Natural killer cell treated with Interleukin-12 subunit alpha and Interleukin-12 subunit beta and Interleukin-15 and Interleukin-18, amount 100 ng/mL, for 72 hours (primary cell): ENCODE results near the gene GNAQ. TPM values are rescaled to one million over a fixed set of nuclear protein-coding genes. Genes with fewer than 3 reads are reported as not detected.
A peak's percentile ranks its signal among the peaks of the same experiment; 100 is the strongest.
"Not testable (repeated sequence)": the region's sequence is repeated elsewhere in the genome, so short reads cannot be mapped to it uniquely, and the experiment has no call there.

Experiments used
- ATAC-seq, 2 donors: fragments of 150-1000 bp; cut with Tn5 transposase in 1 of 2; sonication (Bioruptor Pico), chemical (Tn5 transposase) in 1 of 2; 2 replicates each; pipeline ENCODE4 v1.10.0; 2021
- DNase-seq: peaks from one replicate; pipeline ENCODE4 v3.0.0; 2022; ENCODE audit warnings: low spot score
- H3K27ac Mint-ChIP-seq, 2 donors: 1 replicate in 1 of 2; 2 replicates in 1 of 2; pipeline ENCODE4 v1.8.0; 2022; ENCODE audit warnings: mixed read lengths in 2 of 2, mild to moderate bottlenecking in 1 of 2, moderate library complexity in 1 of 2
- H3K27me3 Mint-ChIP-seq, 2 donors: 1 replicate in 1 of 2; 2 replicates in 1 of 2; pipeline ENCODE4 v1.8.0; 2022; ENCODE audit warnings: mixed read lengths in 2 of 2
- H3K36me3 Mint-ChIP-seq: one replicate; pipeline ENCODE4 v1.8.0; 2022; ENCODE audit warnings: mixed read lengths
- H3K4me1 Mint-ChIP-seq, 2 donors: 1 replicate in 1 of 2; 2 replicates in 1 of 2; pipeline ENCODE4 v1.8.0; 2022; ENCODE audit warnings: low read depth in 2 of 2, mixed read lengths in 2 of 2, mild to moderate bottlenecking in 1 of 2
- H3K4me3 Mint-ChIP-seq: one replicate; pipeline ENCODE4 v1.8.0; 2022; ENCODE audit warnings: mixed read lengths
- H3K9me3 Mint-ChIP-seq: 2 replicates; pipeline ENCODE4 v1.8.0; 2022; ENCODE audit warnings: mixed read lengths
- total RNA-seq, 2 donors: library from RNA; stranded (reverse); gene quantifications; one replicate each; pipeline ENCODE4 v1.2.3, GENCODE V29; 2022

The GNAQ gene
- 10 to 100 TPM; 21.1 to 39.4 TPM for total RNA-seq

GRCh38 chr9:78031444-78031892 lies at the start of gene GNAQ:
Gene GNAQ (minus strand): TSS chr9:78031811. CDS start chr9:78031235, 576 bp downstream.
- H3K9me3 Mint-ChIP-seq = no peaks in the 10 kb centered on the region
- peaks cover 5% of the 10 kb centered on the region for H3K36me3 Mint-ChIP-seq
- peak within 1 kb of the TSS; percentile 83 to 92 for H3K27ac Mint-ChIP-seq
- DNase-seq (peak; percentile 63), ATAC-seq (peak in 1 of 2 donors; percentile 59)
- peaks cover 35 to 51% of the 10 kb centered on the region in 2 donors for H3K4me1 Mint-ChIP-seq
- peak within 1 kb of the TSS; percentile 92 for H3K4me3 Mint-ChIP-seq
- peaks cover 0 to 17% of the 10 kb centered on the region in 2 donors for H3K27me3 Mint-ChIP-seq

GRCh38 chr9:78074385-78075291 lies 43.0 kb upstream of the GNAQ start:
- no peak for DNase-seq
- Mint-ChIP-seq H3K9me3 (peaks cover 6% of the 10 kb centered on the region), H3K36me3 (peaks cover 31% of the 10 kb centered on the region), H3K27me3 (no peaks in the 10 kb centered on the region), H3K4me1 (peaks cover 18 to 36% of the 10 kb centered on the region in 2 donors), H3K4me3 (peak overlapping the region; percentile 53), H3K27ac (peak overlapping the region; percentile 63 to 71)
- ATAC-seq = peak; percentile 59 to 67

- Mint-ChIP-seq H3K36me3 (peaks cover 22% of the 10 kb centered on the region), H3K27ac (peak overlapping the region; percentile 63 to 71), H3K4me3 (peak overlapping the region; percentile 53), H3K4me1 (peaks cover 18 to 36% of the 10 kb centered on the region in 2 donors), H3K9me3 (peaks cover 6% of the 10 kb centered on the region), H3K27me3 (no peaks in the 10 kb centered on the region)
- ATAC-seq (no peak), DNase-seq (no peak)
These were observed 42.1 kb upstream of the GNAQ start for GRCh38 chr9:78073722-78074121.

GRCh38 chr9:78072586-78073199 lies 41.1 kb upstream of the GNAQ start:
- H3K4me3 Mint-ChIP-seq = no peak overlapping the region
- no peak for DNase-seq
- H3K9me3 Mint-ChIP-seq = peaks cover 3% of the 10 kb centered on the region
- peak in 1 of 2 donors; percentile 64 for ATAC-seq
- H3K27me3 Mint-ChIP-seq = no peaks in the 10 kb centered on the region
- H3K4me1 Mint-ChIP-seq = peaks cover 18 to 36% of the 10 kb centered on the region in 2 donors
- no peak overlapping the region for H3K27ac Mint-ChIP-seq
- H3K36me3 Mint-ChIP-seq = peaks cover 12% of the 10 kb centered on the region

GRCh38 chr9:78070521-78070920 lies 38.9 kb upstream of the GNAQ start:
- Mint-ChIP-seq H3K27ac (no peak overlapping the region), H3K36me3 (peaks cover 4% of the 10 kb centered on the region), H3K27me3 (no peaks in the 10 kb centered on the region), H3K9me3 (peaks cover 7% of the 10 kb centered on the region), H3K4me3 (no peak overlapping the region), H3K4me1 (peaks cover 15 to 36% of the 10 kb centered on the region in 2 donors)
- DNase-seq (no peak), ATAC-seq (no peak)

- Mint-ChIP-seq H3K4me1 (no peaks in the 10 kb centered on the region), H3K27me3 (no peaks in the 10 kb centered on the region), H3K36me3 (peaks cover 4% of the 10 kb centered on the region), H3K27ac (no peak overlapping the region), H3K9me3 (peaks cover 5% of the 10 kb centered on the region), H3K4me3 (no peak overlapping the region)
- DNase-seq = no peak
- no peak for ATAC-seq
These were observed 32.5 kb upstream of the GNAQ start for GRCh38 chr9:78064075-78064474.

GRCh38 chr9:78062710-78063109 lies 31.1 kb upstream of the GNAQ start:
- ATAC-seq (no peak), DNase-seq (no peak)
- peaks cover 0 to 4% of the 10 kb centered on the region in 2 donors for H3K27me3 Mint-ChIP-seq

GRCh38 chr9:78054218-78054617 lies 22.6 kb upstream of the GNAQ start:
- H3K4me1 Mint-ChIP-seq = peaks cover 18 to 20% of the 10 kb centered on the region in 2 donors
- DNase-seq, H3K4me3 Mint-ChIP-seq, H3K9me3 Mint-ChIP-seq: not testable (repeated sequence)
- peak in 1 of 2 donors; percentile 45 for ATAC-seq
- peaks cover 7 to 13% of the 10 kb centered on the region in 2 donors for H3K27me3 Mint-ChIP-seq
- H3K27ac Mint-ChIP-seq = peak overlapping the region in 1 of 2 donors; percentile 30
- peaks cover 11% of the 10 kb centered on the region for H3K36me3 Mint-ChIP-seq

More at GRCh38 chr9:78062710-78063109, 31.1 kb upstream of the GNAQ start:
- Mint-ChIP-seq H3K27ac (no peak overlapping the region), H3K9me3 (peaks cover 5% of the 10 kb centered on the region), H3K4me3 (no peak overlapping the region), H3K36me3 (peaks cover 4% of the 10 kb centered on the region), H3K4me1 (no peaks in the 10 kb centered on the region)

GRCh38 chr9:78053627-78054026 lies 22.0 kb upstream of the GNAQ start:
- peaks cover 18 to 20% of the 10 kb centered on the region in 2 donors for H3K4me1 Mint-ChIP-seq
- H3K27ac Mint-ChIP-seq = peak overlapping the region in 1 of 2 donors; percentile 30
- peaks cover 7 to 13% of the 10 kb centered on the region in 2 donors for H3K27me3 Mint-ChIP-seq
- peak in 1 of 2 donors; percentile 43 for ATAC-seq
- peaks cover 11% of the 10 kb centered on the region for H3K36me3 Mint-ChIP-seq
- no peak overlapping the region for H3K4me3 Mint-ChIP-seq
- no peak for DNase-seq
- peaks cover 4% of the 10 kb centered on the region for H3K9me3 Mint-ChIP-seq

GRCh38 chr9:78050421-78050820 lies 18.8 kb upstream of the GNAQ start:
- peaks cover 13 to 17% of the 10 kb centered on the region in 2 donors for H3K4me1 Mint-ChIP-seq
- no peaks in the 10 kb centered on the region for H3K9me3 Mint-ChIP-seq
- peaks cover 4% of the 10 kb centered on the region for H3K36me3 Mint-ChIP-seq
- H3K27ac Mint-ChIP-seq = no peak overlapping the region
- peaks cover 0 to 4% of the 10 kb centered on the region in 2 donors for H3K27me3 Mint-ChIP-seq
- no peak overlapping the region for H3K4me3 Mint-ChIP-seq
- DNase-seq (no peak), ATAC-seq (no peak)

GRCh38 chr9:78049484-78049883 lies 17.9 kb upstream of the GNAQ start:
- H3K27me3 Mint-ChIP-seq = peaks cover 0 to 1% of the 10 kb centered on the region in 2 donors

GRCh38 chr9:78047106-78047505 lies 15.5 kb upstream of the GNAQ start:
- Mint-ChIP-seq H3K27me3 (peaks cover 0 to 4% of the 10 kb centered on the region in 2 donors), H3K9me3 (no peaks in the 10 kb centered on the region), H3K27ac (no peak overlapping the region), H3K4me1 (no peaks in the 10 kb centered on the region), H3K36me3 (no peaks in the 10 kb centered on the region), H3K4me3 (no peak overlapping the region)
- no peak for DNase-seq
- no peak for ATAC-seq

More at GRCh38 chr9:78049484-78049883, 17.9 kb upstream of the GNAQ start:
- DNase-seq = no peak
- no peaks in the 10 kb centered on the region for H3K9me3 Mint-ChIP-seq
- H3K36me3 Mint-ChIP-seq = no peaks in the 10 kb centered on the region
- no peak for ATAC-seq
- no peak overlapping the region for H3K4me3 Mint-ChIP-seq
- no peak overlapping the region for H3K27ac Mint-ChIP-seq
- peaks cover 13% of the 10 kb centered on the region in 2 donors for H3K4me1 Mint-ChIP-seq

GRCh38 chr9:78046112-78046511 lies 14.5 kb upstream of the GNAQ start:
- Mint-ChIP-seq H3K4me3 (no peak overlapping the region), H3K27me3 (peaks cover 0 to 4% of the 10 kb centered on the region in 2 donors), H3K9me3 (no peaks in the 10 kb centered on the region)

GRCh38 chr9:78044886-78045285 lies 13.3 kb upstream of the GNAQ start:
- Mint-ChIP-seq H3K27ac (no peak overlapping the region), H3K4me3 (no peak overlapping the region), H3K36me3 (no peaks in the 10 kb centered on the region)

More at GRCh38 chr9:78046112-78046511, 14.5 kb upstream of the GNAQ start:
- no peak for ATAC-seq
- no peak overlapping the region for H3K27ac Mint-ChIP-seq
- H3K36me3 Mint-ChIP-seq = no peaks in the 10 kb centered on the region
- H3K4me1 Mint-ChIP-seq = no peaks in the 10 kb centered on the region
- DNase-seq = no peak

More at GRCh38 chr9:78044886-78045285, 13.3 kb upstream of the GNAQ start:
- Mint-ChIP-seq H3K4me1 (no peaks in the 10 kb centered on the region), H3K9me3 (no peaks in the 10 kb centered on the region), H3K27me3 (peaks cover 0 to 4% of the 10 kb centered on the region in 2 donors)
- no peak for DNase-seq
- no peak for ATAC-seq
